B cell (primary cell): ENCODE data around the gene PCNX4. TPM values are rescaled to one million over a fixed set of nuclear protein-coding genes. Genes with fewer than 3 reads are reported as not detected.
"Not testable (repeated sequence)": the region's sequence is repeated elsewhere in the genome, so short reads cannot be mapped to it uniquely, and the experiment has no call there.

ENCODE experiments used
- ATAC-seq: fragments of 200-7000 bp; cut with Tn5 transposase; one replicate; pipeline ENCODE4 v1.10.0; 2021; ENCODE audit warnings: low read depth, mild to moderate bottlenecking, moderate number of reproducible peaks, moderate library complexity
- CTCF ChIA-PET: fragments of 350-600 bp; sonication (Branson Sonifier 250); formaldehyde crosslinking; loops from one replicate; lab custom pipeline; 2021; ENCODE audit warnings: antibody characterized with exemption, inconsistent platforms; lab: Charles Lee
- POLR2A ChIA-PET: fragments of 350-600 bp; sonication (Branson Sonifier 250); formaldehyde crosslinking; loops from one replicate; lab custom pipeline; 2021; ENCODE audit warnings: antibody characterized with exemption; lab: Charles Lee
- DNase-seq: peaks from one replicate; pipeline ENCODE4 v3.0.0; 2013
- H2AFZ ChIP-seq: 2 replicates; pipeline ENCODE4 v1.6.1; 2012; ENCODE audit warnings: mild to moderate bottlenecking, low read depth, low read length; ENCODE audit not compliant: insufficient read depth, poor library complexity, severe bottlenecking
- H3K27ac ChIP-seq, 2 donors: 1 replicate in 1 of 2; 2 replicates in 1 of 2; pipeline ENCODE4 v1.5.1; 2012 to 2013; ENCODE audit warnings: low read length in 2 of 2, mild to moderate bottlenecking in 2 of 2, moderate library complexity in 1 of 2
- H3K27me3 ChIP-seq, 4 experiments: fragments of 200-600 bp in 1 of 4; sonication (generic) in 1 of 4; replicated peaks in 1 of 4; 1 replicate in 2 of 4; 2 replicates in 2 of 4; pipeline versions ENCODE4 v1.6.1 to v1.7.0; 2013 to 2016; ENCODE audit warnings: low read length in 3 of 4, mild to moderate bottlenecking in 2 of 4, mixed read lengths in 1 of 4, moderate library complexity in 1 of 4; ENCODE audit not compliant: insufficient read depth in 4 of 4, control insufficient read depth in 3 of 4; ENCODE audit errors: control extremely low read depth in 1 of 4
- H3K36me3 ChIP-seq, 2 experiments: replicated peaks in 1 of 2; 1 replicate in 1 of 2; 2 replicates in 1 of 2; pipeline versions ENCODE4 v1.6.1 to v1.7.1; 2013; ENCODE audit warnings: low read length in 1 of 2; ENCODE audit not compliant: insufficient read depth in 2 of 2, control insufficient read depth in 1 of 2; ENCODE audit errors: control extremely low read depth in 1 of 2, extremely low read depth in 1 of 2
- H3K4me1 ChIP-seq, 2 donors: fragments of 200-600 bp in 1 of 2; sonication (generic) in 1 of 2; 1 replicate in 1 of 2; 2 replicates in 1 of 2; pipeline versions ENCODE4 v1.5.1 to v1.6.1; 2013 to 2017; ENCODE audit warnings: low read length in 2 of 2; ENCODE audit not compliant: control insufficient read depth in 2 of 2, insufficient read depth in 2 of 2
- H3K4me2 ChIP-seq: replicated peaks from 2 replicates; pipeline ENCODE3; 2012; ENCODE audit warnings: mild to moderate bottlenecking, low read depth, low read length; ENCODE audit not compliant: poor library complexity, severe bottlenecking
- H3K4me3 ChIP-seq, 5 experiments: fragments of 200-600 bp in 1 of 5; sonication (generic) in 1 of 5; 1 replicate in 3 of 5; 2 replicates in 2 of 5; pipeline versions ENCODE4 v1.5.1 to v1.7.0; 2011 to 2016; ENCODE audit warnings: low read length in 4 of 5, mild to moderate bottlenecking in 4 of 5, low read depth in 2 of 5, control low read depth in 1 of 5, moderate library complexity in 1 of 5; ENCODE audit not compliant: insufficient read depth in 1 of 5; ENCODE audit errors: control extremely low read depth in 1 of 5, extremely low read depth in 1 of 5
- H3K79me2 ChIP-seq: fragments of 200-600 bp; sonication (generic); one replicate; pipeline ENCODE4 v1.6.0; 2016; ENCODE audit warnings: low read length; ENCODE audit not compliant: control insufficient read depth, insufficient read depth
- H3K9ac ChIP-seq: fragments of 200-600 bp; sonication (generic); 2 replicates; pipeline ENCODE4 v1.6.1; 2017; ENCODE audit warnings: mild to moderate bottlenecking, low read length, moderate library complexity
- H3K9me3 ChIP-seq, 3 donors: one replicate each; pipeline versions ENCODE4 v1.6.1 to v1.7.1; 2013; ENCODE audit warnings: low read length in 2 of 3; ENCODE audit not compliant: control insufficient read depth in 2 of 3, insufficient read depth in 1 of 3; ENCODE audit errors: control extremely low read depth in 1 of 3
- H4K20me1 ChIP-seq: 2 replicates; pipeline ENCODE4 v1.6.0; 2012; ENCODE audit warnings: mild to moderate bottlenecking, low read length; ENCODE audit not compliant: insufficient read depth, control insufficient read depth, poor library complexity, severe bottlenecking
- H3K27ac Mint-ChIP-seq: one replicate; pipeline ENCODE4 v1.8.0; 2021; ENCODE audit warnings: mixed read lengths
- H3K27me3 Mint-ChIP-seq: one replicate; pipeline ENCODE4 v1.8.0; 2021; ENCODE audit warnings: mixed read lengths
- H3K4me1 Mint-ChIP-seq: one replicate; pipeline ENCODE4 v1.8.0; 2021; ENCODE audit warnings: mixed read lengths
- H3K4me3 Mint-ChIP-seq: one replicate; pipeline ENCODE4 v1.8.0; 2021; ENCODE audit warnings: mixed read lengths
- H3K9me3 Mint-ChIP-seq: one replicate; pipeline ENCODE4 v1.8.0; 2022; ENCODE audit warnings: mixed read lengths; ENCODE audit not compliant: insufficient read depth
- CTCF ChIP-seq: fragments of 200-600 bp; IDR thresholded peaks from one replicate; pipeline ENCODE4 v1.8.0; 2022; ENCODE audit warnings: antibody characterized with exemption, mild to moderate bottlenecking
- EZH2 ChIP-seq: IDR thresholded peaks from 2 replicates; pipeline ENCODE4 v1.6.1; 2012; ENCODE audit warnings: borderline replicate concordance, low read depth, mild to moderate bottlenecking, moderate library complexity, low read length; ENCODE audit not compliant: insufficient read depth, poor library complexity, severe bottlenecking
- WGBS: methylation state at CpG from one replicate; pipeline ENCODE4 v1.1.5; 2013; ENCODE audit warnings: missing lambda C conversion rate; ENCODE audit not compliant: insufficient coverage; 5-methylcytosine and 5-hydroxymethylcytosine counted together
- intact Hi-C: fragments of 100-400 bp; cut with micrococcal nuclease; formaldehyde crosslinking; loops from one replicate; pipeline ENCODE4 v1.10.0; 2022
- polyA minus RNA-seq: library from RNA; depleted of rRNA, polyadenylated mRNA; stranded (reverse); fragments of >200 nt; gene quantifications from 2 replicates; pipeline ENCODE4 v1.2.3, GENCODE V29; 2012
- polyA plus RNA-seq: library from polyadenylated mRNA; depleted of rRNA; stranded (reverse); fragments of >200 nt; gene quantifications from 2 replicates; pipeline ENCODE4 v1.2.3, GENCODE V29; 2012
- total RNA-seq, 2 donors: library from RNA; stranded (reverse); fragments of 120-200 nt in 1 of 2; gene quantifications; 1 replicate in 1 of 2; 2 replicates in 1 of 2; pipeline versions ENCODE4 v1.2.3 to v1.2.4, GENCODE V29; 2013 to 2022

PCNX4 gene
- total RNA-seq (53.4 and 70.1 TPM in 2 replicates), polyA plus RNA-seq (13.7 and 17.8 TPM in 2 replicates), polyA minus RNA-seq (43.5 and 105 TPM in 2 replicates)
- total RNA-seq (2013): 37.2 TPM

- POLR2A ChIA-PET: interaction anchor here (0.9 to 2.7 kb wide), 3 partner anchors 60 to 157 kb away, joined by 4 to 47 read pairs (median 8); partner anchors contain the start of genes DHRS7 and PPM1A
These were observed at the start of gene PCNX4 for GRCh38 chr14:60091550-60092525. Gene PCNX4 (plus strand): TSS chr14:60091923. CDS start chr14:60107639, 15,716 bp downstream.

GRCh38 chr14:60047976-60048375, 43.7 kb upstream of the PCNX4 start:
- H3K27me3 ChIP-seq: peaks cover 0 to 13% (median 0%) of the 10 kb centered on the region in 4 experiments
- H4K20me1 ChIP-seq, H3K36me3 ChIP-seq, H3K4me1 Mint-ChIP-seq, POLR2A ChIA-PET, H3K4me1 ChIP-seq, H3K27ac ChIP-seq, H3K79me2 ChIP-seq, CTCF ChIA-PET, H3K9me3 Mint-ChIP-seq, H3K9me3 ChIP-seq, DNase-seq, H3K4me3 ChIP-seq, H3K4me2 ChIP-seq, intact Hi-C loops, H3K27ac Mint-ChIP-seq, H2AFZ ChIP-seq, ATAC-seq, H3K4me3 Mint-ChIP-seq, H3K9ac ChIP-seq: not testable (repeated sequence)
- no CpG with 5 or more reads among the region's 1 CpG for WGBS
- peaks cover 42% of the 10 kb centered on the region for H3K27me3 Mint-ChIP-seq

More at GRCh38 chr14:60091550-60092525, at the start of gene PCNX4:
- Histone ChIP-seq H3K4me2 (peak within 1 kb of the TSS; percentile 93), H2AFZ (peak within 1 kb of the TSS; percentile 93), H3K79me2 (peaks cover 43% of the 10 kb centered on the region), H4K20me1 (no peaks in the 10 kb centered on the region), H3K9ac (peak within 1 kb of the TSS; percentile 95), H3K27me3 (peaks cover 0 to 4% (median 0%) of the 10 kb centered on the region in 4 experiments), H3K4me1 (peaks cover 19 to 21% of the 10 kb centered on the region in 2 donors), H3K36me3 (no peaks in the 10 kb centered on the region), H3K9me3 (no peaks in the 10 kb centered on the region), H3K4me3 (peak within 1 kb of the TSS; percentile 72 to 93 (median 86)), H3K27ac (peak within 1 kb of the TSS; percentile 95 to 97)
- no peaks in the 10 kb centered on the region for H3K27me3 Mint-ChIP-seq
- intact Hi-C loops: loop anchor here (1.0 to 10.0 kb wide), 11 partner anchors 27 to 1660 kb away; partner anchors contain the start of genes DHRS7, HIF1A, JKAMP and L3HYPDH
- H3K4me1 Mint-ChIP-seq: peaks cover 41% of the 10 kb centered on the region
- ATAC-seq: peak; percentile 90
- H3K4me3 Mint-ChIP-seq: peak within 1 kb of the TSS; percentile 94
- peak within 1 kb of the TSS; percentile 98 for H3K27ac Mint-ChIP-seq
- TF ChIP-seq EZH2: no peak
- TF ChIP-seq CTCF: no peak
- CTCF ChIA-PET: interaction anchor here (0.7 to 4.3 kb wide), 5 partner anchors 74 to 1678 kb away, joined by 3 to 24 read pairs (median 5); partner anchors contain the start of genes DHRS7 and PPM1A
- peak; percentile 99 for DNase-seq
- no peaks in the 10 kb centered on the region for H3K9me3 Mint-ChIP-seq
- WGBS: under 1% methylated on average over 86 of the region's 88 CpGs
